ENCODE results near the gene PCDH9. TPM values are rescaled to one million over a fixed set of nuclear protein-coding genes. Genes with fewer than 3 reads are reported as not detected.

The PCDH9 gene
- total RNA-seq, 1 experiment from 2014 or later = 5.8 TPM

- BruUV-seq (replicated peaks) = no TSS peak
- CTCF ChIA-PET = no interaction called here
- Histone ChIP-seq H3K36me3 (ENCODE audit: insufficient read depth, low read length, poor library complexity, severe bottlenecking) (no peaks in the 10 kb centered on the region), H3K4me3 (ENCODE audit: low read depth, low read length, poor library complexity, severe bottlenecking) (no peak overlapping the region), H3K27ac (ENCODE audit: low read depth, low read length, poor library complexity, severe bottlenecking) (no peak overlapping the region), H3K4me1 (ENCODE audit: insufficient read depth, low read length, poor library complexity, severe bottlenecking) (no peaks in the 10 kb centered on the region), H3K27me3 (replicated peaks; ENCODE audit: insufficient read depth, low read depth, low read length, poor library complexity) (no peaks in the 10 kb centered on the region), H3K9me3 (ENCODE audit: low read depth, low read length, poor library complexity, severe bottlenecking) (no peaks in the 10 kb centered on the region)
- TF ChIP-seq CTCF (conservative IDR thresholded peaks at IDR 0.05; ENCODE audit: low read depth, low read length) (no peak), EZH2 (IDR thresholded peaks at IDR 0.05; ENCODE audit: borderline replicate concordance, low read depth, low read length, poor library complexity, severe bottlenecking) (no peak)
- intact Hi-C loops (cut with micrococcal nuclease; ENCODE audit: unreplicated experiment) = no loop called here
- DNase-seq (ENCODE audit: low spot score) = no peak
- POLR2A ChIA-PET (ENCODE audit: low non-redundant PET) = no interaction called here
Measured at GRCh38 chr13:66859934-66860877, 369.9 kb downstream of the PCDH9 start.

- Histone ChIP-seq H3K4me3 (ENCODE audit: low read depth, low read length, poor library complexity, severe bottlenecking) (no peak overlapping the region), H3K27me3 (replicated peaks; ENCODE audit: insufficient read depth, low read depth, low read length, poor library complexity) (no peaks in the 10 kb centered on the region), H3K27ac (ENCODE audit: low read depth, low read length, poor library complexity, severe bottlenecking) (no peak overlapping the region), H3K9me3 (ENCODE audit: low read depth, low read length, poor library complexity, severe bottlenecking) (no peaks in the 10 kb centered on the region), H3K4me1 (ENCODE audit: insufficient read depth, low read length, poor library complexity, severe bottlenecking) (no peaks in the 10 kb centered on the region), H3K36me3 (ENCODE audit: insufficient read depth, low read length, poor library complexity, severe bottlenecking) (no peaks in the 10 kb centered on the region)
- DNase-seq (ENCODE audit: low spot score) = no peak
- POLR2A ChIA-PET (ENCODE audit: low non-redundant PET) = no interaction called here
- BruUV-seq (replicated peaks) = no TSS peak
- CTCF ChIA-PET = no interaction called here
- no peak for TF ChIP-seq CTCF (conservative IDR thresholded peaks at IDR 0.05; ENCODE audit: low read depth, low read length)
- no peak for TF ChIP-seq EZH2 (IDR thresholded peaks at IDR 0.05; ENCODE audit: borderline replicate concordance, low read depth, low read length, poor library complexity, severe bottlenecking)
- intact Hi-C loops (cut with micrococcal nuclease; ENCODE audit: unreplicated experiment) = no loop called here
Measured at GRCh38 chr13:66859078-66859477, 371.1 kb downstream of the PCDH9 start.

GRCh38 chr13:66858163-66858562, 372.0 kb downstream of the PCDH9 start:
- POLR2A ChIA-PET (ENCODE audit: low non-redundant PET) = interaction anchor here (0.5 kb wide), 1 partner anchor 78 kb away, joined by 4 read pairs; no protein-coding TSS in a partner anchor
- no TSS peak for BruUV-seq (replicated peaks)
- no peak overlapping the region for H3K27ac ChIP-seq (ENCODE audit: low read depth, low read length, poor library complexity, severe bottlenecking)
- no peak for DNase-seq (ENCODE audit: low spot score)
- H3K4me3 ChIP-seq (ENCODE audit: low read depth, low read length, poor library complexity, severe bottlenecking) = no peak overlapping the region
- no peak for TF ChIP-seq CTCF (conservative IDR thresholded peaks at IDR 0.05; ENCODE audit: low read depth, low read length)
- no peaks in the 10 kb centered on the region for H3K27me3 ChIP-seq (replicated peaks; ENCODE audit: insufficient read depth, low read depth, low read length, poor library complexity)
- H3K4me1 ChIP-seq (ENCODE audit: insufficient read depth, low read length, poor library complexity, severe bottlenecking) = no peaks in the 10 kb centered on the region
- CTCF ChIA-PET = no interaction called here
- intact Hi-C loops (cut with micrococcal nuclease; ENCODE audit: unreplicated experiment) = no loop called here
- H3K9me3 ChIP-seq (ENCODE audit: low read depth, low read length, poor library complexity, severe bottlenecking) = no peaks in the 10 kb centered on the region
- H3K36me3 ChIP-seq (ENCODE audit: insufficient read depth, low read length, poor library complexity, severe bottlenecking) = no peaks in the 10 kb centered on the region

Data from A673 (cell line).